ENCODE measurements around the gene HSPA1A.
"Not testable (repeated sequence)": the region's sequence is repeated elsewhere in the genome, so short reads cannot be mapped to it uniquely, and the experiment has no call there.

DNA sequence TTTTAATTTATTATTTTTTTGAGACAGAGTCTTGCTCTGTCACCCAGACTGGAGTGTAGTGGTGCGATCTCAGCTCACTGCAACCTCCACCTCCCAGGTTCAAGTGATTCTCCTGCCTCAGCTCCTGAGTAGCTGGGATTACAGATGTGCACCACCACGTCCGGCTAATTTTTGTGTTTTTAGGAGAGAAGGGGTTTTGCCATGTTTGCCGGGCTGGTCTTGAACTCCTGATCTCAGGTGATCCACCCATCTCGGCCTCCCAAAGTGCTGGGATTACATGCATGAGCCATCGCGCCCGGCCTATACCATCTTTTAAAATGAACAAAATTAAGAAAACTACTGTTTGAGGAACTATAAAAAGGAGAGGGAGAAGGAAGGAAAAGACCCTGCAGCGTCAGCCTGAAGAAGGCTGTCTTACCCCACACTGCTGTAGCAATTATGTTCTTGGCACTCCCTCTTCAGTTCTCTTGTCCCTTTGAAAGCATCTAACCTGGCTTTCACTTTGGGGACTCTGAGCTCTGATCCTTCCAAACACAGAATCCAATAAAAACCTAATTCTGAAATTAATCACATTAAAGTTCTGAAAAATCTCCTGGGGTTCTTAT is 8.4 kb downstream of the HSPA1A start:
- TF ChIP-seq, protein P1, sequence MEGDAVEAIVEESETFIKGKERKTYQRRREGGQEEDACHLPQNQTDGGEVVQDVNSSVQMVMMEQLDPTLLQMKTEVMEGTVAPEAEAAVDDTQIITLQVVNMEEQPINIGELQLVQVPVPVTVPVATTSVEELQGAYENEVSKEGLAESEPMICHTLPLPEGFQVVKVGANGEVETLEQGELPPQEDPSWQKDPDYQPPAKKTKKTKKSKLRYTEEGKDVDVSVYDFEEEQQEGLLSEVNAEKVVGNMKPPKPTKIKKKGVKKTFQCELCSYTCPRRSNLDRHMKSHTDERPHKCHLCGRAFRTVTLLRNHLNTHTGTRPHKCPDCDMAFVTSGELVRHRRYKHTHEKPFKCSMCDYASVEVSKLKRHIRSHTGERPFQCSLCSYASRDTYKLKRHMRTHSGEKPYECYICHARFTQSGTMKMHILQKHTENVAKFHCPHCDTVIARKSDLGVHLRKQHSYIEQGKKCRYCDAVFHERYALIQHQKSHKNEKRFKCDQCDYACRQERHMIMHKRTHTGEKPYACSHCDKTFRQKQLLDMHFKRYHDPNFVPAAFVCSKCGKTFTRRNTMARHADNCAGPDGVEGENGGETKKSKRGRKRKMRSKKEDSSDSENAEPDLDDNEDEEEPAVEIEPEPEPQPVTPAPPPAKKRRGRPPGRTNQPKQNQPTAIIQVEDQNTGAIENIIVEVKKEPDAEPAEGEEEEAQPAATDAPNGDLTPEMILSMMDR (IDR thresholded peaks at IDR 0.05; ENCODE audit: low read depth, low read length, poor library complexity, severe bottlenecking) = not testable (repeated sequence)
- TF ChIP-seq EZH2phosphoT487 (IDR thresholded peaks at IDR 0.05; ENCODE audit: borderline replicate concordance, low read length) = not testable (repeated sequence)

All from DOHH2 (cell line).